ENCODE data around the gene MED20. TPM values are rescaled to one million over a fixed set of nuclear protein-coding genes. Genes with fewer than 3 reads are reported as not detected.

MED20 gene, protein sequence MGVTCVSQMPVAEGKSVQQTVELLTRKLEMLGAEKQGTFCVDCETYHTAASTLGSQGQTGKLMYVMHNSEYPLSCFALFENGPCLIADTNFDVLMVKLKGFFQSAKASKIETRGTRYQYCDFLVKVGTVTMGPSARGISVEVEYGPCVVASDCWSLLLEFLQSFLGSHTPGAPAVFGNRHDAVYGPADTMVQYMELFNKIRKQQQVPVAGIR
- 34.0 to 37.5 TPM (median 34.8 TPM) in 3 replicates for polyA plus RNA-seq
- polyA plus RNA-seq (2011; ENCODE audit: low read depth): 6.9 TPM
- 29.3 and 45.5 TPM in 2 replicates for polyA plus RNA-seq (2011; cell fraction: cytosol; rRNA removed)
- polyA plus RNA-seq (2011; cell fraction: nucleus; rRNA removed): 39.8 and 44.8 TPM in 2 replicates
- polyA plus RNA-seq (2012; ENCODE audit: low replicate concordance): 17.0 and 28.1 TPM in 2 replicates
- polyA minus RNA-seq: 42.2 to 43.7 TPM (median 42.3 TPM) in 3 replicates
- polyA minus RNA-seq (2011; cell fraction: cytosol; rRNA and poly(A)+ RNA removed): 26.7 TPM
- polyA minus RNA-seq (2011; cell fraction: nucleus; rRNA and poly(A)+ RNA removed): 17.5 and 31.7 TPM in 2 replicates

DNA sequence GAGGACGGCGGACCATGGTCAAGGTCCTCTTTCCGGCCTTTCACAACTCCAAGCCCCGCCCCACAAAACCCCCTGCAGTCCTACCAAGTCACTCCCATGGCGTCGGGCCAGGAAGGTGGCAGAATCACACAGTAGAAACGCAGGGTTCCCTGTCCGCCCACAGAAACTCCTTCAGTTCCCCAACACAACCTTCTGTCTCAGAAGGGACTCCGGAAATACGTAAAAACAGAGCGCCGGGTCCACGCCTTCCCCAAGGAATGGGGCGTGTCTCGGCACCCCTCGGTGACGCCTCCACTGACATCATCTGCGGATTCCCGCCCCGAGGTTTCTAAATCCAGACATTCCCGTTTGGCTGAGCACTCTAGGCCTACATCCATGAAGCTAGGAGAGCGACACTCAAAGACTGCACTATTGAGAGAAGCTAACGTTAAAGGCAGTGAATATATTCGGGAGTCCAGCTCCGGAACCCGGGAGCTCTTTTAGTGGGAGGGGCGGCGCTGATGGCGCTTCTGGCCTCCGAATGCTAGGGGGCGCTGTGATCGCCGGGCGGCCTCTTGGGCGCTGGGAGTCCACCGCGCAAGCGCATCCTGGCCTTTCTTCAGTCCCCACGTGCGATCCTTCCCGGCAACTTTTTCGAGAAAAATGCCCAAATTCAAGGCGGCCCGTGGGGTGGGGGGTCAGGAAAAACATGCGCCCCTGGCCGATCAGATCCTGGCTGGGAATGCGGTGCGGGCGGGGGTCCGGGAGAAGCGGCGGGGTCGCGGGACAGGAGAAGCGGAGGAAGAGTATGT lies at the start of gene MED20, which contains the start of gene BYSL:
Gene MED20, minus strand, starts transcription at position 219 of the 791 bp plus-strand sequence. Its CDS starts 121 bp downstream, at position 98.
Gene BYSL, plus strand, starts transcription at position 579 of the 791 bp plus-strand sequence. Its CDS starts 64 bp downstream, at position 643.
- Histone ChIP-seq H3K4me3 (ENCODE audit: control insufficient read depth in 2 of 3, extremely low read depth in 1 of 3, insufficient read depth in 2 of 3, low read depth in 1 of 3, low read length in 3 of 3) (peak within 1 kb of the TSS; percentile 90 to 100 (median 95)), H3K9ac (ENCODE audit: control insufficient read depth, extremely low read depth, insufficient read depth, low read length) (peak within 1 kb of the TSS; percentile 100), H3K27ac (ENCODE audit: control insufficient read depth, insufficient read depth, low read length) (peak within 1 kb of the TSS; percentile 100), H3K4me2 (ENCODE audit: control insufficient read depth, extremely low read depth, insufficient read depth, low read depth, low read length) (peak within 1 kb of the TSS; percentile 99), H4K20me1 (ENCODE audit: control insufficient read depth, extremely low read depth, insufficient read depth, low read length) (peaks cover 3% of the 10 kb centered on the region), H3K9me3 (ENCODE audit: control insufficient read depth, low read depth, low read length) (no peaks in the 10 kb centered on the region), H3K4me1 (ENCODE audit: control insufficient read depth, extremely low read depth, insufficient read depth, low read length) (peaks cover 38% of the 10 kb centered on the region), H3K79me2 (ENCODE audit: control insufficient read depth, insufficient read depth, low read length) (peaks cover 68% of the 10 kb centered on the region), H2AFZ (ENCODE audit: control insufficient read depth, low read length) (peak within 1 kb of the TSS; percentile 99), H3K9me1 (ENCODE audit: control insufficient read depth, extremely low read depth, insufficient read depth, low read length) (peaks cover 4% of the 10 kb centered on the region), H3K36me3 (ENCODE audit: control insufficient read depth in 2 of 2, extremely low read depth in 1 of 2, insufficient read depth in 2 of 2, low read length in 2 of 2) (peaks cover 4 to 24% of the 10 kb centered on the region in 2 experiments), H3K27me3 (ENCODE audit: control insufficient read depth, extremely low read depth, insufficient read depth, low read length) (no peaks in the 10 kb centered on the region)
- dilution Hi-C loops (cut with MboI; ENCODE audit: extremely low pct_ligation_motif_present, low sequenced_read_pairs): no loop called here
- DNase-seq (ENCODE audit: low read depth, low spot score): peak; percentile 91
- TF ChIP-seq EZH2 (IDR thresholded peaks at IDR 0.05; ENCODE audit: low read length) (no peak), CTCF (optimal IDR thresholded peaks at IDR 0.05 in 1 of 3, IDR thresholded peaks at IDR 0.05 in 1 of 3, conservative IDR thresholded peaks at IDR 0.05 in 1 of 3; ENCODE audit: extremely low read depth in 1 of 3, insufficient read depth in 2 of 3, low read length in 3 of 3) (peak; percentile 85 to 99 (median 94))
- FAIRE-seq: peak; percentile 29

- Histone ChIP-seq H3K4me3 (ENCODE audit: control insufficient read depth in 2 of 3, extremely low read depth in 1 of 3, insufficient read depth in 2 of 3, low read depth in 1 of 3, low read length in 3 of 3) (no peak overlapping the region), H2AFZ (ENCODE audit: control insufficient read depth, low read length) (no peak overlapping the region), H3K9ac (ENCODE audit: control insufficient read depth, extremely low read depth, insufficient read depth, low read length) (no peak overlapping the region), H3K36me3 (ENCODE audit: control insufficient read depth in 2 of 2, extremely low read depth in 1 of 2, insufficient read depth in 2 of 2, low read length in 2 of 2) (no peaks in the 10 kb centered on the region), H3K79me2 (ENCODE audit: control insufficient read depth, insufficient read depth, low read length) (no peaks in the 10 kb centered on the region), H3K4me1 (ENCODE audit: control insufficient read depth, extremely low read depth, insufficient read depth, low read length) (peaks cover 19% of the 10 kb centered on the region), H3K9me1 (ENCODE audit: control insufficient read depth, extremely low read depth, insufficient read depth, low read length) (no peaks in the 10 kb centered on the region), H4K20me1 (ENCODE audit: control insufficient read depth, extremely low read depth, insufficient read depth, low read length) (no peaks in the 10 kb centered on the region), H3K4me2 (ENCODE audit: control insufficient read depth, extremely low read depth, insufficient read depth, low read depth, low read length) (no peak overlapping the region), H3K9me3 (ENCODE audit: control insufficient read depth, low read depth, low read length) (no peaks in the 10 kb centered on the region), H3K27ac (ENCODE audit: control insufficient read depth, insufficient read depth, low read length) (no peak overlapping the region), H3K27me3 (ENCODE audit: control insufficient read depth, extremely low read depth, insufficient read depth, low read length) (no peaks in the 10 kb centered on the region)
- FAIRE-seq (no peak), DNase-seq (ENCODE audit: low read depth, low spot score) (no peak)
- dilution Hi-C loops (cut with MboI; ENCODE audit: extremely low pct_ligation_motif_present, low sequenced_read_pairs): no loop called here
- no peak for TF ChIP-seq EZH2 (IDR thresholded peaks at IDR 0.05; ENCODE audit: low read length)
- TF ChIP-seq CTCF (optimal IDR thresholded peaks at IDR 0.05 in 1 of 3, IDR thresholded peaks at IDR 0.05 in 1 of 3, conservative IDR thresholded peaks at IDR 0.05 in 1 of 3; ENCODE audit: extremely low read depth in 1 of 3, insufficient read depth in 2 of 3, low read length in 3 of 3): no peak
Observed at GRCh38 chr6:41970436-41970846, 49.5 kb upstream of the MED20 start.
